Prostate gland (tissue), 2 donors: ENCODE measurements around the gene RAB7A. TPM values are rescaled to one million over a fixed set of nuclear protein-coding genes. Genes with fewer than 3 reads are reported as not detected.
"Not testable (repeated sequence)": the region's sequence is repeated elsewhere in the genome, so short reads cannot be mapped to it uniquely, and the experiment has no call there.

Experiments
- DNase-seq: peaks from one replicate; pipeline ENCODE4 v3.0.0-alpha.2; 2019; ENCODE audit warnings: low spot score
- H3K27ac ChIP-seq, 2 donors: fragments of 200-600 bp; sonication (generic); 2 replicates each; pipeline ENCODE4 v1.5.1; 2017 to 2019
- H3K27me3 ChIP-seq: fragments of 200-600 bp; sonication (generic); replicated peaks from 2 replicates; pipeline ENCODE4 v1.5.1; 2019; ENCODE audit not compliant: insufficient read depth
- H3K36me3 ChIP-seq, 2 donors: fragments of 200-600 bp; sonication (generic); 1 replicate in 1 of 2; 2 replicates in 1 of 2; pipeline versions ENCODE4 v1.5.1 to v1.8.1; 2017 to 2019
- H3K4me1 ChIP-seq: fragments of 200-600 bp; sonication (generic); replicated peaks from 2 replicates; pipeline ENCODE4 v1.5.1; 2019
- H3K4me3 ChIP-seq, 2 donors: fragments of 200-600 bp; sonication (generic); 2 replicates each; pipeline ENCODE4 v1.5.1; 2017 to 2019
- H3K9me3 ChIP-seq: fragments of 200-600 bp; sonication (generic); 2 replicates; pipeline ENCODE4 v1.5.1; 2017
- CTCF ChIP-seq, 4 experiments: fragments of 200-600 bp in 2 of 4; fragments of 450-650 bp in 2 of 4; sonication (generic) in 2 of 4; IDR thresholded peaks; 1 replicate in 3 of 4; 2 replicates in 1 of 4; pipeline ENCODE4 v1.5.1; 2016 to 2019; ENCODE audit warnings: antibody characterized with exemption in 4 of 4, mild to moderate bottlenecking in 2 of 4, moderate library complexity in 2 of 4
- POLR2A ChIP-seq: fragments of 450-650 bp; IDR thresholded peaks from one replicate; pipeline ENCODE4 v1.6.1; 2016; ENCODE audit warnings: antibody characterized with exemption, mild to moderate bottlenecking
- POLR2AphosphoS5 ChIP-seq: sonication (generic); formaldehyde crosslinking; IDR thresholded peaks from one replicate; pipeline ENCODE4 v1.6.1; 2017; ENCODE audit warnings: antibody characterized with exemption
- WGBS: methylation state at CpG from one replicate; pipeline ENCODE4 v1.1.5; 2018; 5-methylcytosine and 5-hydroxymethylcytosine counted together
- intact Hi-C: fragments of 100-400 bp; cut with DNase I; formaldehyde crosslinking; loops from one replicate; pipeline ENCODE4 v1.14.2; 2022
- total RNA-seq, 2 donors: library from RNA; depleted of rRNA; stranded (reverse); fragments of >200 nt; gene quantifications; one replicate each; pipeline ENCODE4 v1.1.0, GENCODE V29; 2016

RAB7A gene
- total RNA-seq, 2 donors from 2014 or later = 88.2 to 125 TPM

GRCh38 chr3:128770387-128770786 lies 44.4 kb downstream of the RAB7A start:
- no peak for DNase-seq
- H3K27ac ChIP-seq = no peak overlapping the region
- H3K4me1 ChIP-seq = peaks cover 2% of the 10 kb centered on the region
- H3K9me3 ChIP-seq = no peaks in the 10 kb centered on the region
- intact Hi-C loops = no loop called here
- H3K27me3 ChIP-seq = no peaks in the 10 kb centered on the region
- TF ChIP-seq POLR2AphosphoS5 (no peak), POLR2A (no peak), CTCF (IDR thresholded peaks at IDR 0.05) (no peak)
- WGBS = 92% methylated on average over 4 of the region's 4 CpGs
- H3K36me3 ChIP-seq = no peaks in the 10 kb centered on the region
- H3K4me3 ChIP-seq = no peak overlapping the region

GRCh38 chr3:128773189-128773588 lies 47.2 kb downstream of the RAB7A start:
- H3K4me3 ChIP-seq, intact Hi-C loops, H3K4me1 ChIP-seq, H3K27ac ChIP-seq, H3K36me3 ChIP-seq, H3K9me3 ChIP-seq, H3K27me3 ChIP-seq, DNase-seq: not testable (repeated sequence)
- WGBS = 94% methylated on average over 30 of the region's 31 CpGs

GRCh38 chr3:128773592-128773991 lies 47.6 kb downstream of the RAB7A start:
- H3K27ac ChIP-seq, DNase-seq, intact Hi-C loops, H3K4me3 ChIP-seq, H3K27me3 ChIP-seq, H3K9me3 ChIP-seq, H3K4me1 ChIP-seq, H3K36me3 ChIP-seq: not testable (repeated sequence)
- WGBS = 91% methylated on average over 6 of the region's 6 CpGs

- no peak for DNase-seq
- 94% methylated on average over 3 of the region's 3 CpGs for WGBS
- intact Hi-C loops = no loop called here
- no peaks in the 10 kb centered on the region for H3K4me1 ChIP-seq
- no peaks in the 10 kb centered on the region for H3K27me3 ChIP-seq
- no peak for TF ChIP-seq POLR2A
- no peak for TF ChIP-seq CTCF (IDR thresholded peaks at IDR 0.05)
- no peak for TF ChIP-seq POLR2AphosphoS5
- H3K36me3 ChIP-seq = no peaks in the 10 kb centered on the region
- H3K9me3 ChIP-seq = no peaks in the 10 kb centered on the region
- H3K27ac ChIP-seq = no peak overlapping the region
- H3K4me3 ChIP-seq = no peak overlapping the region
Observed at GRCh38 chr3:128775241-128775640, 49.3 kb downstream of the RAB7A start.

- Histone ChIP-seq H3K4me3 (no peak overlapping the region), H3K27me3 (no peaks in the 10 kb centered on the region), H3K4me1 (no peaks in the 10 kb centered on the region), H3K9me3 (no peaks in the 10 kb centered on the region), H3K27ac (no peak overlapping the region), H3K36me3 (no peaks in the 10 kb centered on the region)
- intact Hi-C loops = no loop called here
- no peak for DNase-seq
- WGBS = 51% methylated on average over 3 of the region's 3 CpGs
- no peak for TF ChIP-seq POLR2A
- no peak for TF ChIP-seq CTCF (IDR thresholded peaks at IDR 0.05)
- TF ChIP-seq POLR2AphosphoS5 = no peak
Observed at GRCh38 chr3:128775906-128776542, 50.0 kb downstream of the RAB7A start.

- Histone ChIP-seq H3K36me3 (no peaks in the 10 kb centered on the region), H3K4me3 (no peak overlapping the region), H3K27ac (no peak overlapping the region), H3K9me3 (no peaks in the 10 kb centered on the region), H3K4me1 (no peaks in the 10 kb centered on the region), H3K27me3 (no peaks in the 10 kb centered on the region)
- 70% methylated on average over 1 of the region's 1 CpG for WGBS
- intact Hi-C loops = no loop called here
- no peak for DNase-seq
- TF ChIP-seq CTCF (IDR thresholded peaks at IDR 0.05) (no peak), POLR2A (no peak)
Observed at GRCh38 chr3:128780101-128780837, 54.3 kb downstream of the RAB7A start.
